ENCODE measurements around the gene VASH1. TPM values are rescaled to one million over a fixed set of nuclear protein-coding genes. Genes with fewer than 3 reads are reported as not detected.

The VASH1 gene
- 3.5 and 8.3 TPM in 2 replicates for total RNA-seq

DNA sequence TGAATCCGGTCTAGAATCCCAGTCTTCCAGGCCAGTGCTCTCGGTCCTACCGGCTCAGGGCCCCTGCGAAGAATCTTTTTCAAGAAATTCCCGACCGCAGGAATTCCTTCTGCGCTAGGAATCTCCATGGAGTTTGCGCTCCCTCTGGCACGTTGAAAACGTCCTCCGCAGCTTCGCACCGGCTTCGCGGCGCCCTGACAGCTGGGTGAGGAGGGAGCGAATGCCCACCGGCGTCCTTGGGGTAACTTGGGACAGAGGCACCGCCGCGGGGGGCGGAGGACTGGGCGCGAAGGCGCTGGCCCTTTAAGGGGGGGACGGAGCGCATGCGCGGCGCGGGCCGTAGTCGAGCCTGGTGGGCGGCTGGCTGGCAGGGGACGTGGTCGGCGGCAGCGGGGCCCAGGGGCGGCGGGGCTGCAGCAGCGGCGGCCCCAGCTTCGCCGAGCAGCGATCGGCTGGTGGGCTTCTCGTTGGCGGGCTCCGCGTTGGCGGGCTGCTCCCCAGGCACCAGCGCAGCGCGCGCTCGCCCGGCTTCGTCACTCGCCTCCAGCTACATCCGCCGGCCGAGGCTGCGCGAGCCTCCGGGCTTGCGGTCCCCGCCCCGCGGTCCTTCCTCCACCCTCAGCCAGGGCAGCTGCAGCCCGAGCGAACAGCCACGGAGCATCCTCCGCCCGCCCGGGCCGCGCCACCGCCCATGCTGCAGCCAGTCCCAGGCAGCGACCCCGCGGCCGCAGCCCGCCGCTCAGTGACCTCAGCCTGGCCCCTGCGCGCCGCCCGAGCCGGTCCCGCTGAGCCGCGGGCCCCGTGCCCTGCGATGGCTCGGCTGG lies at the start of gene VASH1:
TSS of gene VASH1 (plus strand) at position 333 of the 824 bp plus-strand sequence. CDS start 1,354 bp downstream, outside the sequence.

DNA sequence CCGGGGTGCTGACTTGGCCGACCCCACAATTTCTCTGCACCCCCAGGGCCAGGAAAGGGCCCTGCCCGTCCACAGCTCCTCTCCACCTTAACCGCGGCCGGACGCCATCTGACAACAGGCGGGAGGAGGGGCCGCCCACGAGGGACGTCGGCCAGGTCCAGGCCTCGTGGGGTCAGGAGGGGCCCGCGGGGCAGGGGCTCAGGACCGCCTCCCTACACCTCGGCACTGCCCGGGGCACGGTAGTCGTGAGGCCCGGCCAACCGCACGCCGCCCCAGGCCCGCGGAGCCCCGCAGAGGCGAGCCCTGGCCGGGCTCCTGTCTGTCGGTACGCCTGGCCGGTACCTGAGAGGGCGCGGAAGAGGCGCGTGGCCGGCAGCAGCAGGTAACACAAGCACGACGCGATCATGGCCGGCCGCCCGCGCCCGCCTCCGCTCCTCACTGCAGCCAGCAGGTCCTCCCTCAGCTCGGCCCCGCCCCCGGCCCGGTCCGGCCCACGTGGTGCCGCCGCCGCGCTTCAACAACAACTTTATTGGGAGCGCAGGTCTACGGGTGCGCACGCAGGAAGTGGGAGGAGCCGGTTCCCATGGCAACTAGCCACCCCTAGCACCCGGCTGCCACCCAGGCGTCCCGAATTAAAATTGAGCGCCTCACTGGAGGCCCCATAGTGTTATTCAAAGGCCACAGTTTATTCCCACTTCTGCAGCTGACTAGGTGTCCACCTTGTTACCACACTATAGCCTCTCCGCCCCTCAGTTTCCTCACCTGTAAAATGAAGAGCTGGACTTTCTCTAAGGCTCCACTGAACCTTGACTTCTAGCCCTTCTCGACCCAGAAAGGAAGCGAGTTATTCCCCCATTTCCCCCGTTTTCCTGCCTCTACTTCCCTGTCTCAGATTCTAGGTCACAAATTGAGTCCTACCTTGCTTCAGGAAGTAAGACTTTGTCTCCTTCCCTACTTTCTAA lies 51.4 kb downstream of the VASH1 start, which contains the start of gene ANGEL1:
TSS of gene ANGEL1 (minus strand) at position 461 of the 962 bp plus-strand sequence. CDS start at position 406, 55 bp downstream.

DNA sequence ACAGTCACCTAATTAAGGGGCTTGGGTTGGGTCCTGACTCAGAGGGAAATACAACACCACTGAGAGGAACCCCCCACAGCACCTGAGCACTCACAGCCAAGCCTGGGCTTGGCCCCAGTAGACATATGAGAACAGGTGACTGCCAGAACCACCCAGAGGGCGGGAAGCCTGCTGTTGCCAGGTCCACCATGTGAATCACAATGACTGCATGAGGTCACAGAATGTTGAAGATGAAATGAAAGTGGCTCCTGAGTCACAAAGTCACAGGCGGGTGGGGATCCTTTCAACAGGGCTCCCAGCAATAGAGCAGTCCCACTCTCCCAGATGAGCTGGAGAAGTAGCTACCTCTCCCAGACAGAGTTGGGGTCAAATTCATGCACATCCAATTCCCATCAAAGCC lies 64.9 kb downstream of the VASH1 start, which contains the start of gene LRRC74A:
TSS of gene LRRC74A (plus strand) at position 287 of the 400 bp plus-strand sequence. CDS start 290 bp downstream, outside the sequence.

Other genes with a start within 250 kb of the VASH1 start
- 4.9 and 5.7 TPM in 2 replicates for gene ANGEL1, start 51.4 kb downstream of the VASH1 start, total RNA-seq
- not detected in 2 replicates for gene LRRC74A, start 64.9 kb downstream of the VASH1 start, total RNA-seq